Measurements from ENCODE around the gene CDCA3.
"Not testable (repeated sequence)": the region's sequence is repeated elsewhere in the genome, so short reads cannot be mapped to it uniquely, and the experiment has no call there.

CDCA3 gene

GRCh38 chr12:6872073-6873048 lies 21.3 kb upstream of the CDCA3 start:
- DNase-seq, result peak; percentile 69 to 84 (median 77)

- peak in 2 of 5 experiments; percentile 25 to 69 for DNase-seq
Observed at GRCh38 chr12:6871052-6871957, 20.2 kb upstream of the CDCA3 start.

- not testable (repeated sequence) for DNase-seq
Observed at GRCh38 chr12:6870304-6870703, 19.2 kb upstream of the CDCA3 start.

GRCh38 chr12:6869049-6870021 lies 18.2 kb upstream of the CDCA3 start:
- peak; percentile 57 to 82 (median 77) for DNase-seq

GRCh38 chr12:6868211-6869048 lies 17.3 kb upstream of the CDCA3 start:
- DNase-seq, result peak in 1 of 5 experiments; percentile 38

GRCh38 chr12:6867413-6868210 lies 16.5 kb upstream of the CDCA3 start, which contains the start of gene TPI1:
TPI1 (plus strand) TSS chr12:6867531; CDS start chr12:6867567, 36 bp downstream.
- DNase-seq, result peak; percentile 57 to 82 (median 70)

GRCh38 chr12:6866920-6867412 lies 15.9 kb upstream of the CDCA3 start:
- DNase-seq, result no peak

GRCh38 chr12:6866163-6866919 lies 15.3 kb upstream of the CDCA3 start:
- DNase-seq, result no peak

GRCh38 chr12:6865307-6865706 lies 14.2 kb upstream of the CDCA3 start:
- not testable (repeated sequence) for DNase-seq

GRCh38 chr12:6863586-6864321 lies 12.7 kb upstream of the CDCA3 start:
- DNase-seq, result no peak

- no peak for DNase-seq
Observed at GRCh38 chr12:6863033-6863432, 11.9 kb upstream of the CDCA3 start.

- DNase-seq, result no peak
Observed at GRCh38 chr12:6861391-6861790, 10.3 kb upstream of the CDCA3 start.

GRCh38 chr12:6860942-6861341 lies 9.9 kb upstream of the CDCA3 start:
- DNase-seq, result no peak

GRCh38 chr12:6860116-6860515 lies 9.0 kb upstream of the CDCA3 start:
- no peak for DNase-seq

GRCh38 chr12:6858799-6859198 lies 7.7 kb upstream of the CDCA3 start:
- no peak for DNase-seq

GRCh38 chr12:6855322-6855721 lies 4.2 kb upstream of the CDCA3 start:
- no peak for DNase-seq

- DNase-seq, result no peak
Observed at GRCh38 chr12:6854036-6854435, 3.0 kb upstream of the CDCA3 start.

- no peak for DNase-seq
Observed at GRCh38 chr12:6853626-6854025, 2.5 kb upstream of the CDCA3 start.

Data from T-helper 2 cell (primary cell).